ENCODE data around the gene R3HDML. TPM values are rescaled to one million over a fixed set of nuclear protein-coding genes. Genes with fewer than 3 reads are reported as not detected.
A peak's percentile ranks its signal among the peaks of the same experiment; 100 is the strongest.

R3HDML gene
- total and polyA plus RNA-seq, 2 of the 13 experiments (the other 11 are each of a cell fraction or from before 2014, with no cell fraction given) = not detected

DNA sequence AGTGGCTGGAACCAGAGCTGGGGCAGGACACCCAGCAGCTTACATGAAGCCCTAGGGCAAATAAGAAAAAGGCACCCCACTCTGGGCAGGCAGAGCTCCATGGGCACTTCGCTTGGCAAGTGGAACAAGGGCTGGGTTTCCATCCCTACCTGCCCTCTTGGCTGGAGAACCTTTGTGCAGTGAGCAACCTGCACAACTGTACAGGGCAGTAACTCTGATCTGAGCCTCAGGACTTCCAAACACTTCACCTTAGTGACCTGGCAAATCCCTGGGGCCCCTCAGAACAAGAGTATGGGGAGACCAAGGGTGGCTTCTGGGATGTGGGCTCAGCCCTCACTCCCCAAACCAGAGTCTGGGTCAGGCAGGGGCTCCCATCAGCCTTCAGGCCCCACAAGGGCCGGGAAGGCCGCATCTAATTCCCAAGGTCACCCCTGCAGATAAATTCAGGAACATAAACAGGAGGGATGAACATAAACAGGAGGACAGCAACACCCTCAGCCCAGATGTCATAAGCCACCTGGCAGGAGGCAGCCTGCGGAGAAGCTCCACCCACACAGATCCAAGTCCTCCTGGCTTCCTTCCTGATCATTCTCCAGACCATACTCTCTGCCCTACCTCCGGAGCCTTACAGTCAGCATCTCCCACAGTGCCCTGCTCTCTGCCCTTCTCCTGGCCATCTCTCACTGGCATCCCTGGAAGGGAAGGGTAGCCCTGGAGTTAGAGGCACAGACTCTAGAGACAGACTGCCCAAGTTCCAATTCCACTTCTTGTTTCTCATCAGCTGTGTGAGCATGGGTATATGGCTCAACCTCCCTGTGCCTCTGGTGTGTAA lies 56.1 kb downstream of the R3HDML start (continued):
- TF ChIP-seq MED8 (CRISPR knock-in tag; IDR thresholded peaks at IDR 0.05; ENCODE audit: insufficient replicate concordance) (no peak), ZNF17 (CRISPR knock-in tag; IDR thresholded peaks at IDR 0.05) (no peak), HOXA9 (CRISPR knock-in tag; IDR thresholded peaks at IDR 0.05; ENCODE audit: borderline replicate concordance) (no peak), ZSCAN31 (CRISPR knock-in tag; IDR thresholded peaks at IDR 0.05; ENCODE audit: low read depth) (peak; percentile 86; the same call in 1 of the 2 replicates), KLF15 (CRISPR knock-in tag; IDR thresholded peaks at IDR 0.05; ENCODE audit: borderline replicate concordance) (peak; percentile 49; the same call in 1 of the 2 replicates), ZNF263 (CRISPR knock-in tag; IDR thresholded peaks at IDR 0.05) (peak; percentile 89), RFX5 (IDR thresholded peaks at IDR 0.05; ENCODE audit: low read depth, low read length) (no peak), ZNF768 (CRISPR knock-in tag; IDR thresholded peaks at IDR 0.05) (peak; percentile 92), HDAC2 (CRISPR knock-in tag; IDR thresholded peaks at IDR 0.05) (peak; percentile 78; the same call in 1 of the 2 replicates), CENPT (CRISPR knock-in tag; IDR thresholded peaks at IDR 0.05; ENCODE audit: low read depth) (no peak), NCOA1 (CRISPR knock-in tag; IDR thresholded peaks at IDR 0.05) (peak; percentile 97), ZFP36 (IDR thresholded peaks at IDR 0.05; ENCODE audit: borderline replicate concordance, low read depth, low read length, partially characterized antibody) (no peak), ZNF335 (CRISPR knock-in tag; IDR thresholded peaks at IDR 0.05) (no peak), ELF1 (CRISPR knock-in tag; IDR thresholded peaks at IDR 0.05) (peak; percentile 55; the same call in 1 of the 2 replicates), ATM (IDR thresholded peaks at IDR 0.05; ENCODE audit: borderline replicate concordance) (no peak), ZMAT3 (CRISPR knock-in tag; conservative IDR thresholded peaks at IDR 0.05) (peak; percentile 83; the same call in 1 of the 2 replicates), KAT2B (IDR thresholded peaks at IDR 0.05; ENCODE audit: borderline replicate concordance, low read depth, low read length) (no peak), HNF4G (IDR thresholded peaks at IDR 0.05; ENCODE audit: borderline replicate concordance, low read depth, low read length) (peak; percentile 47; the same call in 1 of the 2 replicates), HNF4G (CRISPR knock-in tag; IDR thresholded peaks at IDR 0.05; ENCODE audit: borderline replicate concordance, low read depth) (peak; percentile 49; the same call in 1 of the 2 replicates)
- TF ChIP-seq, protein P1, sequence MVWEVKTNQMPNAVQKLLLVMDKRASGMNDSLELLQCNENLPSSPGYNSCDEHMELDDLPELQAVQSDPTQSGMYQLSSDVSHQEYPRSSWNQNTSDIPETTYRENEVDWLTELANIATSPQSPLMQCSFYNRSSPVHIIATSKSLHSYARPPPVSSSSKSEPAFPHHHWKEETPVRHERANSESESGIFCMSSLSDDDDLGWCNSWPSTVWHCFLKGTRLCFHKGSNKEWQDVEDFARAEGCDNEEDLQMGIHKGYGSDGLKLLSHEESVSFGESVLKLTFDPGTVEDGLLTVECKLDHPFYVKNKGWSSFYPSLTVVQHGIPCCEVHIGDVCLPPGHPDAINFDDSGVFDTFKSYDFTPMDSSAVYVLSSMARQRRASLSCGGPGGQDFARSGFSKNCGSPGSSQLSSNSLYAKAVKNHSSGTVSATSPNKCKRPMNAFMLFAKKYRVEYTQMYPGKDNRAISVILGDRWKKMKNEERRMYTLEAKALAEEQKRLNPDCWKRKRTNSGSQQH (CRISPR knock-in tag; IDR thresholded peaks at IDR 0.05; ENCODE audit: low read depth) = no peak; the same call in 1 of the 2 replicates
- TF ChIP-seq, protein P2, sequence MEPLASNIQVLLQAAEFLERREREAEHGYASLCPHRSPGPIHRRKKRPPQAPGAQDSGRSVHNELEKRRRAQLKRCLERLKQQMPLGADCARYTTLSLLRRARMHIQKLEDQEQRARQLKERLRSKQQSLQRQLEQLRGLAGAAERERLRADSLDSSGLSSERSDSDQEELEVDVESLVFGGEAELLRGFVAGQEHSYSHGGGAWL (CRISPR knock-in tag; IDR thresholded peaks at IDR 0.05) = peak; percentile 25; the same call in 1 of the 2 replicates
- TF ChIP-seq, protein P3, sequence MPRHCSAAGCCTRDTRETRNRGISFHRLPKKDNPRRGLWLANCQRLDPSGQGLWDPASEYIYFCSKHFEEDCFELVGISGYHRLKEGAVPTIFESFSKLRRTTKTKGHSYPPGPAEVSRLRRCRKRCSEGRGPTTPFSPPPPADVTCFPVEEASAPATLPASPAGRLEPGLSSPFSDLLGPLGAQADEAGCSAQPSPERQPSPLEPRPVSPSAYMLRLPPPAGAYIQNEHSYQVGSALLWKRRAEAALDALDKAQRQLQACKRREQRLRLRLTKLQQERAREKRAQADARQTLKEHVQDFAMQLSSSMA (CRISPR knock-in tag; IDR thresholded peaks at IDR 0.05) = peak; percentile 93
- TF ChIP-seq, protein P4, sequence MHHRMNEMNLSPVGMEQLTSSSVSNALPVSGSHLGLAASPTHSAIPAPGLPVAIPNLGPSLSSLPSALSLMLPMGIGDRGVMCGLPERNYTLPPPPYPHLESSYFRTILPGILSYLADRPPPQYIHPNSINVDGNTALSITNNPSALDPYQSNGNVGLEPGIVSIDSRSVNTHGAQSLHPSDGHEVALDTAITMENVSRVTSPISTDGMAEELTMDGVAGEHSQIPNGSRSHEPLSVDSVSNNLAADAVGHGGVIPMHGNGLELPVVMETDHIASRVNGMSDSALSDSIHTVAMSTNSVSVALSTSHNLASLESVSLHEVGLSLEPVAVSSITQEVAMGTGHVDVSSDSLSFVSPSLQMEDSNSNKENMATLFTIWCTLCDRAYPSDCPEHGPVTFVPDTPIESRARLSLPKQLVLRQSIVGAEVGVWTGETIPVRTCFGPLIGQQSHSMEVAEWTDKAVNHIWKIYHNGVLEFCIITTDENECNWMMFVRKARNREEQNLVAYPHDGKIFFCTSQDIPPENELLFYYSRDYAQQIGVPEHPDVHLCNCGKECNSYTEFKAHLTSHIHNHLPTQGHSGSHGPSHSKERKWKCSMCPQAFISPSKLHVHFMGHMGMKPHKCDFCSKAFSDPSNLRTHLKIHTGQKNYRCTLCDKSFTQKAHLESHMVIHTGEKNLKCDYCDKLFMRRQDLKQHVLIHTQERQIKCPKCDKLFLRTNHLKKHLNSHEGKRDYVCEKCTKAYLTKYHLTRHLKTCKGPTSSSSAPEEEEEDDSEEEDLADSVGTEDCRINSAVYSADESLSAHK (CRISPR knock-in tag; IDR thresholded peaks at IDR 0.05; ENCODE audit: borderline replicate concordance) = no peak
- TF ChIP-seq, protein P5, sequence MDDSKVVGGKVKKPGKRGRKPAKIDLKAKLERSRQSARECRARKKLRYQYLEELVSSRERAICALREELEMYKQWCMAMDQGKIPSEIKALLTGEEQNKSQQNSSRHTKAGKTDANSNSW (CRISPR knock-in tag; IDR thresholded peaks at IDR 0.05; ENCODE audit: borderline replicate concordance) = 0 out of 2 replicates have a peak, but pooled peaks have one; percentile 27

Measured in HepG2 (cell line).